Stromal cell of bone marrow (primary cell): Measurements from ENCODE around the gene CEP43.
"Not testable (repeated sequence)": the region's sequence is repeated elsewhere in the genome, so short reads cannot be mapped to it uniquely, and the experiment has no call there.

Experiments used
- DNase-seq: peaks from one replicate; pipeline ENCODE4 v3.0.0-alpha.2; 2012; ENCODE audit warnings: low read depth

The CEP43 gene

GRCh38 chr6:166999145-166999883, at the start of gene CEP43:
TSS of gene CEP43 (plus strand) at chr6:166999397. CDS start at chr6:166999413, 16 bp downstream.
- DNase-seq, result peak; percentile 91

GRCh38 chr6:166949528-166950442, 49.4 kb upstream of the CEP43 start:
- DNase-seq, result no peak

GRCh38 chr6:166950443-166950821, 48.8 kb upstream of the CEP43 start:
- DNase-seq, result no peak

- DNase-seq, result not testable (repeated sequence)
Measured at GRCh38 chr6:166950892-166951669, 48.1 kb upstream of the CEP43 start.

- no peak for DNase-seq
Measured at GRCh38 chr6:166951670-166952060, 47.5 kb upstream of the CEP43 start.

GRCh38 chr6:166952121-166952520, 47.1 kb upstream of the CEP43 start:
- no peak for DNase-seq

- no peak for DNase-seq
Measured at GRCh38 chr6:166952567-166953486, 46.4 kb upstream of the CEP43 start.

GRCh38 chr6:166954118-166954713, 45.0 kb upstream of the CEP43 start:
- no peak for DNase-seq

GRCh38 chr6:166955121-166955864, 43.9 kb upstream of the CEP43 start:
- DNase-seq, result no peak

GRCh38 chr6:166955865-166956443, 43.2 kb upstream of the CEP43 start:
- DNase-seq, result no peak

GRCh38 chr6:166956444-166957086, 42.6 kb upstream of the CEP43 start, which contains the start of gene RNASET2:
TSS of gene RNASET2 (minus strand) at chr6:166956550. CDS start at chr6:166956182, 368 bp downstream.
- peak; percentile 74 for DNase-seq

- no peak for DNase-seq
Measured at GRCh38 chr6:166957087-166957804, 42.0 kb upstream of the CEP43 start.

GRCh38 chr6:166957805-166958076, 41.5 kb upstream of the CEP43 start:
- DNase-seq, result no peak

GRCh38 chr6:166958926-166959861, 40.0 kb upstream of the CEP43 start:
- no peak for DNase-seq

GRCh38 chr6:166959911-166960608, 39.1 kb upstream of the CEP43 start:
- no peak for DNase-seq

GRCh38 chr6:166960609-166960978, 38.6 kb upstream of the CEP43 start:
- no peak for DNase-seq

- no peak for DNase-seq
Measured at GRCh38 chr6:166966268-166966667, 32.9 kb upstream of the CEP43 start.
